GM12878 (cell line): Measurements from ENCODE around the gene HPSE2. TPM values are rescaled to one million over a fixed set of nuclear protein-coding genes. Genes with fewer than 3 reads are reported as not detected.

Source experiments
- ATAC-seq: fragments of 200-7000 bp; cut with Tn5 transposase; 3 replicates; pipeline ENCODE4 v1.9.1; 2020; ENCODE audit warnings: mild to moderate bottlenecking, moderate library complexity
- BruUV-seq: library from RNA; stranded (reverse); fragments of 400-500 nt; replicated peaks from 2 replicates; lab custom pipeline; 2021; lab: Mats Ljungman, UMichigan
- CTCF ChIA-PET: fragments of 300-600 bp; sonication (Branson Sonifier 250); formaldehyde crosslinking; extraction: SDS; loops from one replicate; lab custom pipeline; 2021; ENCODE audit warnings: inconsistent platforms; lab: Yijun Ruan, JAX
- POLR2A ChIA-PET: fragments of 350-600 bp; formaldehyde crosslinking; extraction: SDS; loops from one replicate; lab custom pipeline; 2021; ENCODE audit warnings: inconsistent platforms; lab: Charles Lee
- RAD21 ChIA-PET: fragments of 300-600 bp; sonication (Branson Sonifier 250); formaldehyde crosslinking; loops from one replicate; lab custom pipeline; 2023; ENCODE audit warnings: antibody characterized with exemption; ENCODE audit not compliant: unreplicated experiment; lab: Charles Lee
- SMC1A ChIA-PET: fragments of 300-600 bp; sonication (Branson Sonifier 250); formaldehyde crosslinking; loops from one replicate; lab custom pipeline; 2023; ENCODE audit not compliant: unreplicated experiment, uncharacterized antibody; lab: Charles Lee
- DNase-seq: peaks from one replicate; pipeline ENCODE4 v3.0.0-alpha.2; 2011; ENCODE audit warnings: low read depth, low spot score
- FAIRE-seq: peaks from 3 replicates; lab custom pipeline; 2011; peaks lifted over from hg19 to GRCh38; lab: Jason Lieb, UNC
- H2AFZ ChIP-seq: 2 replicates; pipeline ENCODE4 v1.6.0; 2011; ENCODE audit warnings: low read depth, low read length, control low read depth; ENCODE audit not compliant: control insufficient read depth
- H3K27ac ChIP-seq: 2 replicates; pipeline ENCODE4 v1.5.1; 2011; ENCODE audit warnings: control low read depth; ENCODE audit not compliant: control insufficient read depth, insufficient read depth
- H3K27me3 ChIP-seq, 2 experiments: replicated peaks in 1 of 2; 2 replicates each; pipeline versions ENCODE4 v1.6.0 to v1.6.1; 2011; ENCODE audit warnings: low read length in 1 of 2; ENCODE audit not compliant: control insufficient read depth in 2 of 2, insufficient read depth in 2 of 2
- H3K36me3 ChIP-seq, 2 experiments: 2 replicates each; pipeline ENCODE4 v1.5.1; 2011; ENCODE audit warnings: low read length in 1 of 2; ENCODE audit not compliant: control insufficient read depth in 2 of 2, insufficient read depth in 2 of 2
- H3K4me1 ChIP-seq: 2 replicates; pipeline ENCODE4 v1.6.1; 2011; ENCODE audit warnings: mild to moderate bottlenecking, low read length, moderate library complexity, mixed read lengths; ENCODE audit not compliant: control insufficient read depth, insufficient read depth
- H3K4me2 ChIP-seq: 2 replicates; pipeline ENCODE4 v1.6.0; 2011; ENCODE audit warnings: control low read depth; ENCODE audit not compliant: control insufficient read depth, insufficient read depth
- H3K4me3 ChIP-seq: fragments of 200-600 bp; sonication (generic); 2 replicates; pipeline ENCODE4 v1.5.1; 2016
- H3K79me2 ChIP-seq: 2 replicates; pipeline ENCODE4 v1.6.0; 2011; ENCODE audit warnings: low read length; ENCODE audit not compliant: control insufficient read depth, insufficient read depth
- H3K9ac ChIP-seq: 2 replicates; pipeline ENCODE4 v1.8.0; 2011; ENCODE audit warnings: low read length, control low read depth, mixed read lengths; ENCODE audit not compliant: control insufficient read depth, insufficient read depth
- H3K9me3 ChIP-seq: replicated peaks from 3 replicates; pipeline ENCODE4 v1.5.1; 2011; ENCODE audit warnings: mild to moderate bottlenecking, low read length; ENCODE audit not compliant: control insufficient read depth, insufficient read depth
- H4K20me1 ChIP-seq: 2 replicates; pipeline ENCODE4 v1.6.0; 2011; ENCODE audit not compliant: control insufficient read depth, insufficient read depth
- BMI1 ChIP-seq: fragments of 450-650 bp; IDR thresholded peaks from 2 replicates; pipeline ENCODE4 v1.6.1; 2016; ENCODE audit warnings: mild to moderate bottlenecking, moderate library complexity, borderline replicate concordance
- CBX5 ChIP-seq: sonication (generic); IDR thresholded peaks from 2 replicates; pipeline ENCODE4 v1.6.1; 2016; ENCODE audit warnings: low read depth, moderate library complexity, mild to moderate bottlenecking, inconsistent platforms
- NBN ChIP-seq: fragments of 450-650 bp; IDR thresholded peaks from 2 replicates; pipeline ENCODE4 v1.6.1; 2016
- NFIC ChIP-seq: IDR thresholded peaks from 2 replicates; pipeline ENCODE4 v1.6.1; 2012; ENCODE audit warnings: low read depth, mild to moderate bottlenecking, inconsistent platforms, low read length, moderate library complexity
- SPI1 ChIP-seq: IDR thresholded peaks from 2 replicates; pipeline ENCODE4 v1.6.1; 2011; ENCODE audit warnings: low read depth, mild to moderate bottlenecking, low read length, moderate library complexity, borderline replicate concordance; ENCODE audit not compliant: insufficient read depth
- ZNF207 ChIP-seq: fragments of 450-650 bp; IDR thresholded peaks from 2 replicates; pipeline ENCODE4 v1.6.1; 2014; ENCODE audit warnings: antibody characterized with exemption, mild to moderate bottlenecking, borderline replicate concordance
- ZNF24 ChIP-seq: fragments of 450-650 bp; IDR thresholded peaks from 2 replicates; pipeline ENCODE4 v1.6.1; 2017; ENCODE audit warnings: antibody characterized with exemption, mild to moderate bottlenecking
- WGBS: methylation state at CpG from one replicate; pipeline ENCODE4 v1.1.6; 2016; ENCODE audit warnings: low lambda C conversion rate; ENCODE audit not compliant: insufficient replicate concordance, insufficient coverage; ENCODE audit errors: missing lambda C conversion rate; 5-methylcytosine and 5-hydroxymethylcytosine counted together
- in situ Hi-C: fragments of 300-500 bp; cut with MboI; formaldehyde crosslinking; loops from 9 replicates; pipeline ENCODE4 v1.14.3; 2018; ENCODE audit warnings: mixed read lengths
- intact Hi-C: fragments of 100-400 bp; cut with micrococcal nuclease; formaldehyde crosslinking; loops from one replicate; pipeline ENCODE4 v1.14.2; 2022; ENCODE audit not compliant: unreplicated experiment
- polyA plus RNA-seq, 11 experiments: library from polyadenylated mRNA; depleted of rRNA in 4 of 11; unstranded in 6 of 11; stranded (reverse) in 5 of 11; fragments of >200 nt; fragmentation: Nextera tagmentation in 4 of 11; fragmentation: Illumina TruSeq in 1 of 11; extraction: Ambion mirVana in 4 of 11; extraction: Trizol in 1 of 11; gene quantifications; 1 replicate in 1 of 11; 2 replicates in 10 of 11; pipeline versions ENCODE4 v1.2.1 to v1.2.3, GENCODE V29; 2011 to 2016; ENCODE audit warnings: inconsistent platforms in 2 of 11, missing spikeins in 2 of 11, low read depth in 1 of 11
- total RNA-seq, 4 experiments: library from RNA; depleted of rRNA in 3 of 4; stranded (reverse); fragments of >200 nt in 3 of 4; fragmentation: Illumina TruSeq in 1 of 4; extraction: Trizol in 1 of 4; gene quantifications; 2 replicates each; pipeline versions ENCODE4 v1.2.1 to v1.2.3, GENCODE V29; 2013 to 2021
- TF ChIP-seq, protein P1 (sequence below): fragments of 450-650 bp; formaldehyde crosslinking; IDR thresholded peaks from 2 replicates; pipeline ENCODE4 v1.5.0; 2022; ENCODE audit warnings: mild to moderate bottlenecking, missing genetic modification characterization
- TF ChIP-seq, protein P2 (sequence below): IDR thresholded peaks from 2 replicates; pipeline ENCODE4 v1.6.1; 2011; ENCODE audit warnings: borderline replicate concordance, low read depth, mild to moderate bottlenecking, moderate library complexity, low read length; ENCODE audit not compliant: insufficient read depth, poor library complexity, severe bottlenecking

The HPSE2 gene
- total and polyA plus RNA-seq, 10 of the 15 experiments (the other 5 are each of a cell fraction or from before 2014, with no cell fraction given) = 0.06 TPM; not detected in 9

DNA sequence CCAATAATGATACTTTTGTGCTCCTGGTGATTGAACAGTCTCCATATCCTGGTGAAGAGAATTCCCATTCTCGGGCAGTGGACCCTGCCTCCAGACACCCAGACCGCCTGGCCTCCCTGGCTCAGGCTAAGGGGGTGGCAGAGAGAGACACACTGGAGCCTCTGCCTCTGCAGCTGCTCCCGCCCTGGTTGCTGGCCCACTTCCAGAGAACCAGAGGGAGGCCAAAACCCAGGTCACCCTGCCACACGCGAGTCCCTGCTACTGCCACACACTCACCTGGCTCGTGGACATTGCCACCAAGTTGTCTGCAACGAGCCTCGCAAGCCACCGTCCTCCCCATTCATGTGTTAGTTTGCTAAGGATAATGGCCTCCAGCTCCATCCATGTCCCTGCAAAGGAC is 221.8 kb downstream of the HPSE2 start:
- no peak overlapping the region for H3K4me3 ChIP-seq
- H3K4me2 ChIP-seq = no peak overlapping the region
- no peak overlapping the region for H3K27ac ChIP-seq
- DNase-seq (no peak), ATAC-seq (no peak), FAIRE-seq (no peak)
- no peak overlapping the region for H3K9ac ChIP-seq
- in situ Hi-C loops = no loop called here
- 45% methylated on average over 9 of the region's 9 CpGs for WGBS
- ChIA-PET RAD21 (no interaction called here), CTCF (no interaction called here), SMC1A (no interaction called here), POLR2A (no interaction called here)
- H3K27me3 ChIP-seq = no peaks in the 10 kb centered on the region
- intact Hi-C loops = no loop called here
- H4K20me1 ChIP-seq = no peaks in the 10 kb centered on the region
- no peak overlapping the region for H2AFZ ChIP-seq
- H3K36me3 ChIP-seq = no peaks in the 10 kb centered on the region
- BruUV-seq = no TSS peak
- no peaks in the 10 kb centered on the region for H3K9me3 ChIP-seq
- H3K4me1 ChIP-seq = no peaks in the 10 kb centered on the region
- no peaks in the 10 kb centered on the region for H3K79me2 ChIP-seq
- TF ChIP-seq ZNF24 (no peak), BMI1 (no peak), CBX5 (no peak), NBN (no peak), ZNF207 (no peak), NFIC (no peak), SPI1 (no peak)
- TF ChIP-seq, protein P1, sequence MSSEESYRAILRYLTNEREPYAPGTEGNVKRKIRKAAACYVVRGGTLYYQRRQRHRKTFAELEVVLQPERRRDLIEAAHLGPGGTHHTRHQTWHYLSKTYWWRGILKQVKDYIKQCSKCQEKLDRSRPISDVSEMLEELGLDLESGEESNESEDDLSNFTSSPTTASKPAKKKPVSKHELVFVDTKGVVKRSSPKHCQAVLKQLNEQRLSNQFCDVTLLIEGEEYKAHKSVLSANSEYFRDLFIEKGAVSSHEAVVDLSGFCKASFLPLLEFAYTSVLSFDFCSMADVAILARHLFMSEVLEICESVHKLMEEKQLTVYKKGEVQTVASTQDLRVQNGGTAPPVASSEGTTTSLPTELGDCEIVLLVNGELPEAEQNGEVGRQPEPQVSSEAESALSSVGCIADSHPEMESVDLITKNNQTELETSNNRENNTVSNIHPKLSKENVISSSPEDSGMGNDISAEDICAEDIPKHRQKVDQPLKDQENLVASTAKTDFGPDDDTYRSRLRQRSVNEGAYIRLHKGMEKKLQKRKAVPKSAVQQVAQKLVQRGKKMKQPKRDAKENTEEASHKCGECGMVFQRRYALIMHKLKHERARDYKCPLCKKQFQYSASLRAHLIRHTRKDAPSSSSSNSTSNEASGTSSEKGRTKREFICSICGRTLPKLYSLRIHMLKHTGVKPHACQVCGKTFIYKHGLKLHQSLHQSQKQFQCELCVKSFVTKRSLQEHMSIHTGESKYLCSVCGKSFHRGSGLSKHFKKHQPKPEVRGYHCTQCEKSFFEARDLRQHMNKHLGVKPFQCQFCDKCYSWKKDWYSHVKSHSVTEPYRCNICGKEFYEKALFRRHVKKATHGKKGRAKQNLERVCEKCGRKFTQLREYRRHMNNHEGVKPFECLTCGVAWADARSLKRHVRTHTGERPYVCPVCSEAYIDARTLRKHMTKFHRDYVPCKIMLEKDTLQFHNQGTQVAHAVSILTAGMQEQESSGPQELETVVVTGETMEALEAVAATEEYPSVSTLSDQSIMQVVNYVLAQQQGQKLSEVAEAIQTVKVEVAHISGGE = no peak
- TF ChIP-seq, protein P2, sequence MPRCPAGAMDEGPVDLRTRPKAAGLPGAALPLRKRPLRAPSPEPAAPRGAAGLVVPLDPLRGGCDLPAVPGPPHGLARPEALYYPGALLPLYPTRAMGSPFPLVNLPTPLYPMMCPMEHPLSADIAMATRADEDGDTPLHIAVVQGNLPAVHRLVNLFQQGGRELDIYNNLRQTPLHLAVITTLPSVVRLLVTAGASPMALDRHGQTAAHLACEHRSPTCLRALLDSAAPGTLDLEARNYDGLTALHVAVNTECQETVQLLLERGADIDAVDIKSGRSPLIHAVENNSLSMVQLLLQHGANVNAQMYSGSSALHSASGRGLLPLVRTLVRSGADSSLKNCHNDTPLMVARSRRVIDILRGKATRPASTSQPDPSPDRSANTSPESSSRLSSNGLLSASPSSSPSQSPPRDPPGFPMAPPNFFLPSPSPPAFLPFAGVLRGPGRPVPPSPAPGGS = no peak
